GM21528 (cell line): ENCODE data around the gene TBX18.

ENCODE experiments used
- ATAC-seq: cut with Tn5 transposase; IDR thresholded peaks from one replicate; pipeline ENCODE4 v1.9.1; 2021; ENCODE audit warnings: mild to moderate bottlenecking, moderate library complexity; ENCODE audit not compliant: unreplicated experiment, low FRiP score

Gene TBX18

DNA sequence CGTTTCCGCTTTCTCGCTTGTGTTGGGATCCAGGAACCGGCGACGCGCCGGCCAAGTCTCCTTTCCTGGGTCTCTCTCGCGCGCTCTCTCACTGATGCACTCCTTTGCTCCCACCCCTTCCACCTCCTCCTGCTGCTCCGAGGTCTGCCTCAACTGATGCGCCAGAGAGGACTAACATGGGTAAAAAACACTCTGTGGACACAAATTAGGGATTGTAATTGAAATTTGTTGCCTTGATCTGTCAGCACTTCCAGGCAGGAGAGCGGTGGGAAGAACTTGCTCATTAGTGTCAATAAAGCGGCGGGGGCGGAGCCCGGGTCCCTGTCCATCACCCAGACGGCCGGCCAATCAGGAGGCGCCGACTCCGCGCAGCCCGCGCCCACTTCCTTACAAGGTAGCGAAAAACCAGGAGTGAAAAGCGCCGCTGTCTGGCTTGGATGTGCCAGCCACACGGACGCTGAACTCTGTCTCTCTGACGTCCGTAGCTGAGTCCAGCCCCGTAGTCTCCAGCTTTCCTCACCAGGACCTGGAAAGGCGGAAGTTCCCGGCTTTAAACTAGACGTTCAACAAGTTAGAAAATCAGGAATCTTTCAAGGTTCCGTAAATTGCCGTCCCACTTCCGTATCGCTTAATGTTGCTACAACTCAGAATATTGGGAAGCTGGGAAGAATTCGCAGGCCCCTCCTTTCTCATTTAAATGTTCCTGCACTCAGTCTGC is at the start of gene TBX18:
TSS of gene TBX18 (minus strand) at position 267 of the 718 bp plus-strand sequence. CDS start 417 bp downstream, outside the sequence.
- no peak for ATAC-seq

DNA sequence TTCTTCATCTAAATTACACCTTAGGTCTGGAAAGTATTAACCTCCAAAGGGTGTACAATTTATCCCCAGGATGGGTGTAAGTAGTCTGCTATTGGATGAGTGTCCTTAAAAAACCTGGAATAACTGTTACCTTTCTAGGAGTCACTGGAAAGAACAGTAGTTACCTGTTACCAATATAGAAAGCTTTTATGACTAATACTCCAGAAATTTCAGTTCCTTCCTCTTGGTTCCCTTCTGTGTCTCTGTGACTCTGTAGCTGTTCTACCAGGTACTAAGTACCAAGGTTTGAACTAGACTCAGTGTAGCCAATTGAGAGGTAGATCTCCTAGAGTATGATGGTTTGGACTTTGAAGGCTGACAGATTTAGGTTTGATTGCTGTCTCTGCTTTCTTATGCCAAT is 47.0 kb upstream of the TBX18 start:
- ATAC-seq, result no peak

DNA sequence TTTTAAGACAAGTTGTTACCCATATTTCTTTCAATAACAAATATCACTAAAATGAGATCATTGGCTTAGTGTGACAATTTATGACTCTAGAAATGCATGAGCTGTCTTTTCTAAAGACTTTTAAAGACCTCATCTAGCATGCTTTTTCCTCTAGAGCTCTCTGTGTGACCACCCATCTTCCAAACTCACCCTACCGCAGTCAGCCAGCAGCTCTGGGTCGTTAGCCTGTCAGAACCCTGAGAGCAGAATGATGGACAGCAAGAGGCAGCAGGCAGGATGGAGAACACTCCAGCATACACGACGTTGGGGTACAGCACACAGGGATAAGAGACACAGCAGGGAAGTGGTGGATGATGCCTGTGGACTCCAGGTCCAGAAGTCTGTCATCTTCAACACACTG is 45.1 kb upstream of the TBX18 start:
- ATAC-seq, result no peak

DNA sequence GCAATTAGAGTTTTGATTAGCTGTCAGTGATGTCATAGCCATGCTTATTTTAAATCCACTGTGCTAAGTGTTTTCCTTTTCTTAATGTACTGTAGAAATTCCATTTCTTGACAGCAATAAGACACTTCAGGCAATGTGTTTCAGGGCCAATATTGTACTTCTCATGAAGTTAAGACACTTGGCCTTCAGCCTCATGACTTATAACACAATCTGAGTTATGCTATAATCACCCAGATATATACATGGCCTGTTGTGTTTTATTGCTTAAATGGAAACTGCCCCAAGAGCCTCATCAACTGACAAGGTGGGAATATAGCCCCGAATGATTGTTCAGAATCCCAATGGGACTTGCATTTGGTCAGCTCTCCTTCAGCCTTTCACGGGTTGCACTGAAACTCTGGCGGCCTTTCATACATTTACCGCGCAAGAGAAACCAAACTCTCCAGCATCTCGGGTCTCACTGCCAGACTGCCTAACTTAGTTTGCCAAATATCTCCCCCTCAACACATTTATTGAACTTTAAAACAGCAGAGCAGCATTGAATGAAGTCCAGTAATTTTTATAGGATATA is 44.2 kb upstream of the TBX18 start:
- ATAC-seq, result no peak

DNA sequence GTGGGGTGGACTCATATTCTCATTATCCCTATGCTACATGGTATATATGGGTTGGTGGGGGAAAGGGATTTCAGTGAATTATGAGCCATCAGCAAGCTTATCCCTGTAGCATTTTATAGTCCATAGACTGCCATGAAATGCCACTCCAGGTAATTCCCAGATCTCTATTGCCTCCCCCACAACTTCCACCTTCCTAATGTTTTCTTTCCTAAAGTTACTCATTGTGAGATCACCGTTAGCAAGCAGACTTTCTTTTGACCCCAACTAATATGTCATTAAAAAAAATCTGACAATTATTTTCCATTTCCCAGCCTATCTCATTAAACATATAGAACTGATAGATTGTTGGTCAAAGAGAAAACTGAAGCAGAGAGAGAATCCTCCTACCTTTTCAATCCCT is 40.7 kb upstream of the TBX18 start:
- ATAC-seq, result no peak

DNA sequence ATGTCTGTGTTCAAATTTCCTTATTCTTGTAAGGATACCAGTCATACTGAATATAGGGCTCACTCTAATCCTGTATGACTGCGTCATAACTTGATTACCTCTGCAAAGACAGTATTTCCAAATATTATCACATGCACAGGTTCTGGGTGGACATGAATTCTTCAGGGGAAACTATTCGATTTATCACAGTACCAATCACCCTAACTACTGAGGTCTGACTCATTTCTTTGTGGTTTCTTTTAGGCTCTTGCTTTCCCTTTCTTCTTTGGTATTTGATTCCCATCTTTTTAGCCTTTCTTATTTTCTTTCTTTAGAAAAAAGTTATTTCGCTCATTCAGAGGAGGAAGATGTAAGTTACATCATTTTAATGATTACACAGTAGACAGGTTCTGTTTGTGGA is 40.3 kb upstream of the TBX18 start:
- no peak for ATAC-seq

DNA sequence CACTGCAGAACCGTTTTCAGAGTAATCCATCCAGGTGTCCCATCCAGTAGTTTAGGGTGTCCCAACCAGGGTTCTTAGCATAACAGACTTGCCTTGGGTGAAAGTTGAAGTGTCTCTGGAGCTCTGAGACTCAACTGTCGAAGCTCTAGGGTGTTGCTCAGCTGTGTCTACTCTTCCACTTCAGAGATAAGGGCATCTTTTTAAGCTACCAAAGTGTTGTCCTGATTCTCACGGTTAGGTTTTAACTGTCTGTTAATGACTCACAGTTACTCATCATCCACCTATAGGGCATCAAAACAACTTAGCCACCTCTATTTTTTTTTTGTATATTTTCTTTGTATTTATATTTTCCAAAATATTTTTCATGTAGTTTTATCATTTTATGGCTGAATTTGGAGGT is 36.9 kb upstream of the TBX18 start:
- ATAC-seq, result no peak

DNA sequence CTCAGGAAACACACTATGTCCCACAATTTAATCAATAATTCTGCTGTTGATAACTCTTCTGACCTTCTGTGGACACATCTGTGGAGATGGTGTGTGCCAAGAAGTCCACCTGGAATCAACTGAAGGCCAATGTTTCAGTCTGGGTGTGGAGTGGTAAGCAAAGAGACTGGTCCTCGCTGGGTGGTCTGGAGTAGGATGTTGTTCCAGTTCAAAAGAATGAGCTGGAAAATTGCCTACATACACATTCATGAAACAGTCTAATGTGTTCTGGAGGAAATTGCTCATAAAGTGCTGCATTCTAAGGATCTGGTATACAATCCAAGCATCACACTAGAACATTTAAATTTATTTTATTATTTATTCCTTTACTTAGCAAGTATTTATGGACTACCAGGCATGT is 33.9 kb upstream of the TBX18 start:
- ATAC-seq, result no peak

DNA sequence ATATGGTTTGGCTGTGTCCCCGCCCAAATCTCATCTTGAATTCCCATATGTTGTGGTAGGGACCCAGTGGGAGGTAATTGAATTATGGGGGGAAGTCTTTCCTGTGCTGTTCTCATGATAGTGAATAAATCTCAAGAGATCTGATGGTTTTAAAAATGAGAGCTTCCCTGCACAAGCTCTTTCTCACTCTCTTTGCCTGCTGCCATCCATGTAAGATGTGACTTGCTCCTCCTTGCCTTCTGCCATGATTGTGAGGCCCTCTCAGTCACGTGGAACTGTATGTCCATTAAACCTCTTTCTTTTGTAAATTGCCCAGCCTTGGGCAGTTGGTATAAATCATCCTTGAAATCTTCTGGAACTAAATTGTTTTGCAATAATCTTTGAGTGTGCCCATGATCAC is 31.9 kb upstream of the TBX18 start:
- ATAC-seq, result no peak

DNA sequence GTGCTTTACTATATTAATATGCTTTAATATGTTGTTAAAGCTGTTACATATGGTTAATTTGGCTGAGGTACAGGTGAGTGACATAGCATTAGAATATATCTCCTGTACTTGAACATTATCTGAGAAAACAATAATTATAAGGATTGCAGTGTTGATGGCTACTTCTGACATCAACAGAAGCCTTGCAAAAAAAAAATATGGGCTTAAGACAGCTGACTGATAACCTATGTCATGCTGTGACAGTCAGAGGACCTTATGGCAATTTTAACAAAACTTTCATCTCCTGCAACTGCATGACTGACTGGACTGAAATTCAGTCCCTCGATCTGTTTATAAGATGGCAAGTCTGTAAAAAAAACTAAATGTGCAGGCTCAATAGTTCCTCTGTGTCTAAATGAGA is 27.5 kb upstream of the TBX18 start:
- ATAC-seq, result no peak

DNA sequence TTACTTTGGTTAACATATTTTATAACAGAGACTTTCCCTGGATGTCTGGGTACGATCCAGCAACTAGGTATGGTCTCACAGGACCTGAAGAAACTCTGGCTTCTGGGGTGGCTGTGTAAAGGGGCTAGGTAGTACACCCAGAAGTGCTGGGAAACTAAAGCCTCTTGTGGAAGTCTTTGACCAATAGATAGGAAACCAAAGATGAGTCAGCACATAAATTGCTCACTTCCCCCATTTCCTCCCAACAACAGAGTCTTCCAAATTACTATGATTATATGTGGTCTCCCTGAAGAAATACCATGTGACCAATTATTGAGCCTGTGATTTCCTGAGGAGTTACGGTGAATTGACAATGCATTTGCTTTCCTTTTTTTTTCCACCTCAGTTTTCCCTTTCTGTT is 26.8 kb upstream of the TBX18 start:
- no peak for ATAC-seq

DNA sequence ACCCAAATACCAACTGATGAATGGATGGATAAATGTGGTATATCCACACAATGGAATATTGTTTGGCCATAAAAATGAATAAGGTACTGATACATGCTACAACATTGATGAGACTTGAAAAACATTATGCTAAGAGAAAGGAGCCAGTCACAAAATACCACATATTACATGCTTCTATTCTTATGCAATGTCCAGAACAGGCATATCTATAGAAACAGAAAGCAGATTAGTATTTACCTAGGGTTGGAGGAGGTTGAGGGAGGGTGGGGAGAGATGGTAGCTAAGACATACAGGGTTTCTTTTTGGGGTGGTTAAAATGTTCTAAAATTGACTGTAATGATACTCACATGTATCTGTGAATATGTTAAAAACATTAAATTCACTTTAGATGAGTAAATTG is 24.8 kb upstream of the TBX18 start:
- ATAC-seq, result no peak

DNA sequence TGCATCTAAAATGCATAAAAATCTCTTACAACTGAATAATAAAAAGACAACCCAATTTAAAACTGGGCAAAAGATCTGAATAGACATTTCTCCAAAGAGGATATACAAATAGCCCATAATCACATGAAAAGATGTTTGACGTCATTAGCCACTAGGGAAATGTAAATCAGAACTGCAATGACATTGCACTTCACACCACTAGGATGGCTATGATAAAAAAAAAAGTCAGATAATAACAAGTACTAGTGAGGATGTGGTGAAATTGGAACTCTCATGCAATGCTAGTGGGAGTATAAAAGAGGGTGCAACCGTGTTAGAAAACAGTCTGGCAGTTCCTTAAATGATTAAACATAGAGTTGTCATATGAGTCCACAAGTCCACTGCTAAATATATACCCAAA is 24.3 kb upstream of the TBX18 start:
- ATAC-seq, result no peak

DNA sequence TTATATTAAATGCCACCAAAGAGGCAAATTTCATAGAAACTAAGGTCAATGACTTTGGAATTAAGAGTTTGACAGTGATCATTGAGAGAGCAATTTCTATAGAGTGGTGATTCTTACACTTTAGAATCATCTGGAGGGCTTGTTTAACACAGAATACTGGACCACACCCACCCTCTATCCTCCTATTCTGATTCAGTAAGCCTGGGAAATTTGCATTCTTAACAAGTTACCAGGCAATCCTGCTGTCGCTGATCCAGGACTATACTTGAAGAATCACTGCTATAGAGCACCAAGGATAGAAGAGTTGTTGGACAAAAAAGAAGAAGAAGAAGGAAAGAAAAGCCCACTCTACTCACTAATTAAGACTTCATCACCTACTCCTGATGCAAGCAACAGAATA is 21.3 kb upstream of the TBX18 start:
- ATAC-seq, result no peak

DNA sequence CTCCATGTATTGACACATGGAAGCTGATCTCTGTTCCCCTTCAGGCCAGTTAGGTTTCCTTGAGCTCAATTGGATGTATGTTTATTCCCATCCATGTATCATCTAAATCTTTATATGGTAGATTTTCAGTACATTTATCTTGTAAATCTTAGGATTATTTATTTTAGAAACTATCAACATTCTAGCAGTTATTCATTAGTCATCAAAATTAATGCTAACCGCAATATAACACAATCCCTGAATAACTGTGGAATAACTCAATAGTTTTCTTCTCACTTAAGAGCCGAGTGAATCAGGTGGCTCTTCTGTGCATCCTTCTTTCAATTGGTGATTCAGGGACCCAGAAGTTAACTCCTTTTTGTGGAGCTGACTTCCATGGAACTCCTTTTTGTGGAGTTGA is 15.5 kb upstream of the TBX18 start:
- no peak for ATAC-seq

DNA sequence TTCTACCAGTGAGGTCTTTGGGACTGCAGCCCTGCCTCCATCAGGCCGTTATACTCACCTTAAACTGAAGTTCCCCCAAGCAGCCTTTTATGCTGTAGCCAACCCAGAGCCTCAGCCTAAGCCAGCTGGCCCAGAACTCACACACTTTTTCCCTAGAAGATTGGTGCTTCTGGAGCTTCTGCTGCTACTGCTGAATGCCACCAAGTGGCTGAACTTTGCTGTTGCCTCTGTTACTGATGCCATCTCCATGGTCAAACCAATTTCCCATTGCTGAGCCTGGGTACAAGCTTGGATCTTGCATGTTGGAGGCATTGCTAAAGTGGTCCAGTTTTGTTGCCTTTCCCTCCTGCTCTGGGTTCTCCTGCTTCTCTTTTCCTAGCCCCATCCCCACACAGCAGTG is 15.0 kb upstream of the TBX18 start:
- no peak for ATAC-seq

DNA sequence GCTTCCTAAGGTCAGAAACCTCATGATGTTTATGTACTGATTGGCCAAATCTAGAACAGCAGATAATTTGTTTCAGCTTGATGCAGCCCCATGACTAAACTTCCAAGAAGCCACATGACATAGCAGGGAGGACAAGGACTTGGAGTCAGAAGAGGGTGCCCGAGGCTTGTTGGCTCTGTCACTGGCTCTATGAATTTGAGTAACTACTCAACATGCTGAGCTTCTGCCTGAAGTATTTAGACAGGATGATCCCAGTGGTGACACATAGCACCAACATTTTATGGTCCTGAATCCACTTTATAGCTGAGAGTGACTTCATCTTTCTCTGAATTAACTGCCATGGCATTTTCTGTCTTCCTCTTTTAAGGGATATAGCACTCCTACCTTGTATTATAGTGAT is 13.5 kb upstream of the TBX18 start:
- no peak for ATAC-seq

DNA sequence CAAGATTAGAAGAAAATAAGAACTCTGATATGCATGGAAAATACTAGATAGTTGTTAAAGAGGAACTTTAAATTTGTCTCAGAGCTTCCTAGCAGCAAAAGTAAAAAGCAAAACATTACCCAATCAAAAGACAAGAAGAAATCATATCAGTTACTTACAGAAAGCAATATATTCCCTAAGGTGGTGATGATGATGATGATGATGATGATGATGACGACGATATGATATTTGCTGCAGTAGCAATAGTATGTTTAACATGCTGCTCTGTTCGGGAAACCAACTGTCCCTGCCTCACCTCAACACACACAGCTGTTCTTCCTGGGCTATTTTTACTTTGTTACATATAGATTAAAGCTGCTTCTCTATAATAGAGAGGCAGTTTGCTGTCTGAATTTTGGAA is 12.0 kb upstream of the TBX18 start:
- ATAC-seq, result no peak

DNA sequence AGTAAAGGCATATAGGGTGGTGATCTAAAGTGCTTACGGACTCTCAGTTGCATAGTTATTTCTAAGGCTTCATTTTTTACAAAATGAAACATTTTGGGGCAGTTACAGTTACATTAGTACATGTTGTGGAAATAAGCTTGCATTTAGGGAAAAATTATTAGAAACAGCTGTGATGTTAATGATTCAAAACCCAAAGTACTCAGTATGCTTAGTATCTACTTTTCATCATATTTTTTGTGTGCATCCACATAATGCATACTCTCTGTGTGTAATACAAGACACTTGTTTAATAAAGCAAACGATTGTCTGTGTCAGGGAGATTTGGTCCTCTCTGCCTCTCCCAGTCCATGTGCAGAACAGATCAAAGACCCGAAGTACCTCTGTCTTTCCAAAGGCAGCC is 11.4 kb upstream of the TBX18 start:
- no peak for ATAC-seq

DNA sequence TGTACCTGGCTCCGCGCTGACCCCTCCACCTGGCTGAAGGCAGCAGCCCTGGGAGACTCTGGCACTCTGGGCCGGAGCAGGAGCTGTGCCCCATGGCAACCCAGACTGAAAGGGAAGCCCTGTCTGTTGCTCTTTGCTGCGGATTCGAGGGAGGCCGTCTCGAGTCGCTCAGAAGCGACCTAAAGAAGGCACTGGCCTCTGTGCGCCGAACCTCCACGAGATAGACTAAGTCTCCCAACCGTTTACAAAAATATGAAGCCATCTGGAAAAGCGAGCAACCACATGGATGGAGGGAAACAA is 10.5 kb upstream of the TBX18 start:
- ATAC-seq, result no peak

DNA sequence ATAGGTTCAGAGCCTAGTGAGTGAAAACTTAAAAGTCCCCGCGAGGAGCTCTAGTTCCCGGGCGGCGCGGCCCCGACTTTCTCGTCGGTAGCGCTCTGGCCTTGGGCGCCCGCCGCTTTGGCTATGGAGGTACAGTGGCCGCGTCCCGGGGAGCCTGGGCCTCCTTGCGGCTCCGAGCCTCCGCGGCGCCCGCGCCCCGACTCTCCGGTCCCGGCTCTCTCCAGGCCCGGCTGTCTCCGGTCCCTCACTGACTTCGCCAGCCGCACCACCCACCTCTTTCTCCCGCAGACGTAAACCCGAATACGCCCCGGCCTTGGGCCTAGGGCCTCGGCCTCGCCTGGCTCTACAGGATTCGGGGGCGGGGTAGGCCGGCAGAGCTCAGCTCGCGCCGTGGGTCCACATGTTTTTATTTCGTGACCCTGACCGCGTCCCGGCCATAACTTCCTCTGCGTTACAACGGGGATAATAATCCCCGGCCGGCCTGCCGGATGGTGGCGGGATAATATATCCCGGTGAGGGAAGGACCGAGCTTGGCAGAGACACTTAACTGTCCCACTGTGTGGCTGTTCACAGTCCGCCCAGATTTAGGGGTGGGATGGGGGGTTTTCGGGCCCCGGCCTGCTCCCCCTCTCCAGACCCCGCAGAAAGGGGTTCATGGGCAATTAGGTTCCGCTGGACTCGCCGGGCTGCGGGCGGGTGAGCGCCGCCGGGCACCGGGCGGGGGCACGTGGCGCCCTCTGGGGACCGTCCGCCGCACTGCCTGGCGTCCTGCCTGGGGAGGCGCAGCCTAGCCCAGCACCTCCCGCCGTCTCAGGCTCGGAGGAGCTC is 10.0 kb upstream of the TBX18 start:
- ATAC-seq, result no peak
